Coronary artery (tissue), 2 donors: ENCODE results near the gene TMEM253.

Source experiments
- DNase-seq: peaks from one replicate; pipeline ENCODE4 v3.0.0-alpha.2; 2017; ENCODE audit warnings: low spot score
- H3K27ac ChIP-seq, 2 donors: fragments of 200-600 bp; sonication (generic); one replicate each; pipeline ENCODE4 v1.5.1; 2016 to 2019
- H3K4me3 ChIP-seq: fragments of 200-600 bp; sonication (generic); 2 replicates; pipeline ENCODE4 v1.5.1; 2016; ENCODE audit warnings: mild to moderate bottlenecking, moderate library complexity
- TF ChIP-seq, protein P1 (sequence below): fragments of 200-600 bp; sonication (generic); IDR thresholded peaks from one replicate; pipeline ENCODE4 v1.5.1; 2019; ENCODE audit warnings: antibody characterized with exemption

Gene TMEM253

DNA sequence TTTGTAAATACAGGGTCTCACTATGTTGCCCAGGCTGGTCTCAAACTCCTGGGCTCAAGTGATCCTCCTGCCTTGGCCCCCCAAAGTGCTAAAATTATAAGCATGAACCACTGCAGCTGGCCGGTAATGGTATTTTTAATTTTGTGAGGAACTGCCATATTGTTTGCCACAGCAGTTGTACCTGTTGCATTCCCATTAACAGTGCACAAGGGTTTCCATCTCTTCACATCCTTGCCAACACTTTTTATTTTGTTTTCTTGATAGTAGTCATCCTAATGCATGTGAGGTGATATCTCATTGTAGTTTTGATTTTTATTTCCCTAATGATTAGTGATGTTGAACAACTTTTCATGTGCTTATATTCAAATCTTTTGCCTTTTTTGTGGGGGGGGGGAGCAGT lies 41.5 kb downstream of the TMEM253 start:
- TF ChIP-seq, protein P1, sequence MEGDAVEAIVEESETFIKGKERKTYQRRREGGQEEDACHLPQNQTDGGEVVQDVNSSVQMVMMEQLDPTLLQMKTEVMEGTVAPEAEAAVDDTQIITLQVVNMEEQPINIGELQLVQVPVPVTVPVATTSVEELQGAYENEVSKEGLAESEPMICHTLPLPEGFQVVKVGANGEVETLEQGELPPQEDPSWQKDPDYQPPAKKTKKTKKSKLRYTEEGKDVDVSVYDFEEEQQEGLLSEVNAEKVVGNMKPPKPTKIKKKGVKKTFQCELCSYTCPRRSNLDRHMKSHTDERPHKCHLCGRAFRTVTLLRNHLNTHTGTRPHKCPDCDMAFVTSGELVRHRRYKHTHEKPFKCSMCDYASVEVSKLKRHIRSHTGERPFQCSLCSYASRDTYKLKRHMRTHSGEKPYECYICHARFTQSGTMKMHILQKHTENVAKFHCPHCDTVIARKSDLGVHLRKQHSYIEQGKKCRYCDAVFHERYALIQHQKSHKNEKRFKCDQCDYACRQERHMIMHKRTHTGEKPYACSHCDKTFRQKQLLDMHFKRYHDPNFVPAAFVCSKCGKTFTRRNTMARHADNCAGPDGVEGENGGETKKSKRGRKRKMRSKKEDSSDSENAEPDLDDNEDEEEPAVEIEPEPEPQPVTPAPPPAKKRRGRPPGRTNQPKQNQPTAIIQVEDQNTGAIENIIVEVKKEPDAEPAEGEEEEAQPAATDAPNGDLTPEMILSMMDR, result no peak

DNA sequence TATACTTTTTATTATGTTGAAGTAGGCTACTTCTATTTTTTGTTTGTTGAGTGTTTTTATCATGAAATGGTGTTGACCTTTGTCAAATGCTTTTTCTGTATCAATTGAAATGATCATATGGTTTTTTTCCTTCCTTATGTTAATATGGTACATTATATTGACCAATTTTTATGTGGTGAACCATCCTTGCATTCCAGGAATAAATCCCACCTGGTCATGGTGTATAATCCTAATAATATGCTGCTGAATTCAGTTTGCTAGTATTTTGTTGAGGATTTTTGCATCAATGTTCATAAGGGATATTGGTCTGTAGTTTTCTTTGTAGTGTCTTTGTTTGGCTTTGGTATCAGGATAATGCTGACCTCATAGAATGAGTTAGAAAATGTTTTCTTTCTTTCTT lies 44.6 kb downstream of the TMEM253 start:
- Histone ChIP-seq H3K27ac (no peak overlapping the region), H3K4me3 (no peak overlapping the region)
- TF ChIP-seq, protein P1, result no peak
- no peak for DNase-seq

More for the DNA sequence above, 41.5 kb downstream of the TMEM253 start:
- DNase-seq, result no peak
- H3K4me3 ChIP-seq, result no peak overlapping the region
- H3K27ac ChIP-seq, result no peak overlapping the region

DNA sequence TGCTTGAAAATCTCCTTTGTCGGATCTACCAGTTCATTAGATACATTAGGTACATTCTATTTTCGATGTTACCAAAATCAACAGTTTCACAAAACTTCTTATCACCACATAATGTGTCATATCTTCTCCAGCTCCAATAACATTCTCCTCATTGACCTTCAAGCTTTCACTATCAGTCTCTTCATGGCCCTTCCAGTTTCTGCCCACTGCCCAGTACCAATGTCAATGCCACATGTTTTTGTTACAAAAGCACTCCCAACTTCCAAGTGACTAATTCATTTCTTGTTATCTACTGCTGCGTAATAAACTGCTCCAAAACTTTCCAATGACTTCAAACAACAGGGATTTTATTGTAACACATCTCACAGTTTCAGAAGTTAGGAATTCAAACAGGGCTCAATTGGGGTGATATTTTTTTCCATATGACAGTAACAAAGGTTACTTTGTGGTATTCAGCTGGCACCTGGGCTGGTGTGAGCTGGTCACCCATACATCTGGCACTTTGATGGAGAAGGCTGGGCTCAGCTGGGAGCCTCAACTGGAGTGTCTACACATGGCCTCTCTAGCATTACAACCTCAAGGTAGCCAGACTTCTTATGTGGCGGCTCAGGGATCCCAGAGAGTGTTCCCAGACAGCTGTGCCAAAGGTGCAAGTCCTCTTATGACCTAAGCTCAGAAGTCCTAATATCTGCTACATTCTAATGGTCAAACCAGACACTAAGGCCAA lies 48.9 kb downstream of the TMEM253 start:
- no peak for DNase-seq
- H3K27ac ChIP-seq, result no peak overlapping the region

More for the DNA sequence above, 48.9 kb downstream of the TMEM253 start:
- no peak overlapping the region for H3K4me3 ChIP-seq
- TF ChIP-seq, protein P1, result no peak
